T-helper 1 cell treated with Interleukin-12 subunit alpha and Interleukin-12 subunit beta and Interleukin-4 antibody, amounts not matched to agents 30 ng/mL and 1 ng/mL, for 36 hours (primary cell): Measurements from ENCODE around the gene PRXL2B. TPM values are rescaled to one million over a fixed set of nuclear protein-coding genes. Genes with fewer than 3 reads are reported as not detected.
"Not testable (repeated sequence)": the region's sequence is repeated elsewhere in the genome, so short reads cannot be mapped to it uniquely, and the experiment has no call there.

ENCODE experiments used
- intact Hi-C: fragments of 100-400 bp; cut with micrococcal nuclease; formaldehyde crosslinking; loops from one replicate; pipeline ENCODE4 v1.15.1; 2024
- total RNA-seq: library from RNA; stranded (reverse); gene quantifications from 2 replicates; pipeline ENCODE4 v1.2.3, GENCODE V29; 2022

PRXL2B gene
- total RNA-seq, 1 donor from 2014 or later = 35.2 TPM

DNA sequence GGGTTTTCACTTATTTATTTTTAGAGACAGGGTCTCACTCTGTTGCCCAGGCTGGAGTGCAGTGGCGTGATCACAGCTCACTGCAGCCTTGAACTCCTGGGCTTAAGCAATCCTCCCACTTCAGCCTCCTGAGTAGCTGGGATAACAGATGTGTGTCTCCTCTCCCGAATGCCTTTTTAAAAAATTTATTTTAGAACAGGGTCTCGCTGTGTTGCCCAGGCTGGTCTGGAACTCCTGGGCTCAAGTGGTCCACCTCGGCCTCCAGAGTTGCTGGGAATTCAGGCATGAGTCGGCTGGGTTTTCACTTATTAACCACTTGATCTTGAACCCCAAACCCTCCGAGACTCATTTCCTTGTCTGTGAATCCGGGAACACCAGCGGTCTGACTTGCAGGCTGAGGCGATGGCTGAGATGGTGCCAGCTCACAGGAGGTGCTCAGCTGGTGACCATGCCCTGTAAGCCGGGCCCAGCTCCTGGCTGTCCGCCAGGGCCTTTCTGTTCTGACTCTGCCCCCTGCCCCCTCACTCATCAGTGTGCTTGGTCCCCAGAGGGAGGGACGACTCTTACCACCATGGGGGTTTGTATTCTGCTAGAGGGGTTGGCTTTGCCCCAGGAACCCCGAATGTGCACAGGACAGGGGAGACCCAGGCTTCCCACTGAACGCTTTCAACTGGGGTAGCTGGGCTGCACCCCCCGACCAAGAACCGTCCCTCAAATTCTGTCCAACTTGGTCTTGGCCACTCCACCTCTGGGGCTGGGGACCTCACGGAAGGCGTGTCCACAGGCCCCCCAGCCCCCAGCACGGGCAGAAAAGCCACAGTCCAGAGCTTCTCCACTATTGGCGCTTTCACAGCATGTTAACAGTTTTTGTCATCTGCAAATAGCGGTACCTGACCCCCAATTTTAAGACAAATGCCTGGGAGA is 23.7 kb downstream of the PRXL2B start:
- intact Hi-C loops = no loop called here

DNA sequence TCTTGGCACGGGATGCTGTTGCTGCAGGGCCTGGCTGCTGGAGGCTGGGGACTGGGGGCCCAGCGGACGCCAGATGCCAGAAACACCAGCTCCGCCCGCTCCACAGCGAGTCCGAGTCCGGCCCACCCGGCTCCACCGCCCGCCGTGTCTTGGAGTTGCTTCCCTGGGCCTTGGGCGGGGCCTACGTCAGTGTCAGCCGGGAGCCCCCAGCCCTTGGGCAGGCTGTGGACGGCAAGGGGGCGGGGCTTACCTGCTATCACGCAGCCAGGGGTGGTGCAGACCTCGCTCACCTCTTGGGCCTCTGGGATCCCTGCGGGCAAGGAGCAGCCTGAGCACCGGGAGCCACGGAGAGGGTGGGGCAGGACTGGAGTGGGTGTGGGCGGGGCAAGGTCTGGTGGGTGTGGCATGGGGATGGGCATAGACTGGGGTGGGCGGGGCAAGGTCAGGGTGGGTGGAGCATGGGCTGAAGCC is 24.5 kb downstream of the PRXL2B start:
- intact Hi-C loops = no loop called here

DNA sequence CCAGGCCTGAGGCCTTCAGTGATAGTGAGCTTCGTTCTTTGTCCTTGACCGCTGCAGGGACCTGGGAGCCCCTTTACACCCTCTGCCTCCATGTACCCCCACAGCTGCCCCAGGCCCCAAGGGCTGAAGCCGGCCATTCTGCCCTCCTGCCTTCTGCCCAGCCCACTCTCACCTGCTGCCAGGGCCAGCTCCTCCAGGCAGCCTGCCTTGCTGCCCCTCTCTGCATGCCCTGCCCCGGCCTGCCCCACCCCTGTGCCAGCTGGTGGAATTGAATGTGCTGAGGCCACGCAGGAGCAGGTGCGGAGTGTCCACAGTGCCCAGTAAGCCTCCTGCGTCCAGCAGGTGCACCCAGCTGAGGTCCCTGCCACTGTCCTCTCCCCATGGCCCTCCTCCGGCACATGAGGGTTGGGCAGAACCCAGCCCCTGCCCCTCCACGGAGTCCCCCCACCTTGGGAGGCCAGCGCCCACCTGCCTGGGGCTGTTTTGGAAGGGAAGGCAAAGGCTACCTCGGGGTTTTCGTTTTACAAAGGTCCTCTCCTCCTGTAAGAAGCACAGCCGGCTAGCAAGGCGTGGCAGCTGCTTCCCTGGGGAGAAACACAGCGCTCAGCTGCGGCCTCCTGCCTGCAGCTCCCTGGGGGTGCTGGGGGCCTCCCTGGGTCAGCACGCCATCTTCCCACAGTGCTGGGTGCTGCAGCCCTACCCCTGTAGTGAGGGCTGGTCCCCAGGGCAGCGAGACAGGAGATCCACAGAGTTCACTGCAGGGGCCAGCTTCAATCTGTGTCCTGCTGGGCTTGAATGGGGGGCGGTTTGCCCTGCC is 25.3 kb downstream of the PRXL2B start:
- intact Hi-C loops = no loop called here

DNA sequence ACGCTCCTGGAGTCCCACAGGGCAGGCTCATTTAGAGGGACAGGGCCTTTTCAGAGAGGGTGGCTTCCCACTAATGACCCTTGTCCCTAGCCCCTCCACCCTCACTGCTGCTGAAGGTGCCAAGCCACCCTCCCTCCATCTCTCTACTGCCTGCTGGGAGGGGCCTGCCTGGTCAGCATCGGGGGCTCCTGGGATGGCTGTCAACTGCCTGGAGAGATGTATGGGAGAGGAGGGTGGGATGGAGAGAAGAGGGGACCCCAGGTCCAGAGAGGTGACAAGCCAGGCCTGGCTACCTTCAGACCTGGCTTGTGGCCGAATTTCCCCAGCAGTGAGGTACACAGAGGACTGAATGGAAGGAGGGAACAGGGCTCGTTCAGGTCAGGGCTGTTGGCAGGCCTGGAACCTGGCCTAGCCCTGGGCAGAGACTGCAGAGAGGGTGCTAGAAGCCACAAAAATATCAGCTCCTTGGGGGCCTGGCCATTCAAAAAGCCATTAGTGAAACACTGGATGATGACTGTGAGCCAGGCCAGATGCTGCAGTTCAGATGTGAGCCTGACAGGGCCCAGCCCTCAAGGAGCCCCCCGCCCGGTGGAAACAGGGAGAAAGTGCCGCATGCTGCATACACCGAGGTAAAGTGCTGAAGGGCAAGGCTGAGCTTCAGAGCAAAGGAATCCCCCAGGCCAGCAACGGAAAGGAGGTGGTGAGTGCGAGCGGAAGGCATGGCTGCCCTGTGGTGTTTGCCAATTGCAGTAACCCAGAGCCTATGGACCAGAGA is 26.2 kb downstream of the PRXL2B start:
- intact Hi-C loops = no loop called here

DNA sequence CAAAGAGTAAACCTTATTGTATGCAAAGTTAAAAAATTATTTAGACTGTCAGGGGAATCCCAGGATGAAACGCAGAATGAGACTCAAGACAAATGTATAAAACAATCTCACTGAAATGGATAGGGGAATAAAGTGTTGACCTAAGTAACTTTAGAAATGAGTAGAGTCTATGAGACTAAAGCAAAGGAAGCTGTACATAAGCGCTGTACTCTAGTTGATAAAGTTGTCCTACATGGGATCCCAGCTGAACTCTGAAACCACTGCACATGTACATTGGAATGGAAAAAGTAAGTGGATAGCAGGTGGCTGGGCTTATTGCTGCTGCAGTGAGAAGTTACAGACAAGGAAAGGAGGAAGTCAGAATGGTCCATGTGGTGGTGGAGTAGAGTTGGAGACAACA is 27.6 kb downstream of the PRXL2B start:
- intact Hi-C loops = no loop called here

DNA sequence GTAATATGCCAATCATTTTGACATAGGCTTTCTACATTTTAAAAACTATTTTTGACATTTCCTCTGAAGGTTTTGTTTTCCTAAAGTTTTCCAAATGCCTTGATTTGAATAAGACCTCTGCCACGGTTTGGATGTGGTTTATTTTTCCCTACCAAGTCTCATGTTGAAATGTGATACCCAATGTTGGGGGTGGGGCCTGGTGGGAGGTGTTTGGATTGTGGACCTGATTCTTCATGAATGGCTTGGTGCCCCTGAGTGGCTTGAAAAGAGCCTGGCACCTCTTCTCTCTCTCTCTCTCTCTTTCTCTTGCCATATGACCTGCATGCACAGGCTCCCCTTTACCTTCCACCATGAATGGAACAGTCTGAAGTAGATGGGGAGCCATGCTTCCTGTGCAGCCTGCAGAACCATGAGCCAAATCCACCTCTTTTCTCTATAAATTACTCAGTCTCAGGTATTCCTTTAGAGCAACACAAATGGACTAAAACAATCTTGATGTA is 31.4 kb downstream of the PRXL2B start:
- intact Hi-C loops = no loop called here

DNA sequence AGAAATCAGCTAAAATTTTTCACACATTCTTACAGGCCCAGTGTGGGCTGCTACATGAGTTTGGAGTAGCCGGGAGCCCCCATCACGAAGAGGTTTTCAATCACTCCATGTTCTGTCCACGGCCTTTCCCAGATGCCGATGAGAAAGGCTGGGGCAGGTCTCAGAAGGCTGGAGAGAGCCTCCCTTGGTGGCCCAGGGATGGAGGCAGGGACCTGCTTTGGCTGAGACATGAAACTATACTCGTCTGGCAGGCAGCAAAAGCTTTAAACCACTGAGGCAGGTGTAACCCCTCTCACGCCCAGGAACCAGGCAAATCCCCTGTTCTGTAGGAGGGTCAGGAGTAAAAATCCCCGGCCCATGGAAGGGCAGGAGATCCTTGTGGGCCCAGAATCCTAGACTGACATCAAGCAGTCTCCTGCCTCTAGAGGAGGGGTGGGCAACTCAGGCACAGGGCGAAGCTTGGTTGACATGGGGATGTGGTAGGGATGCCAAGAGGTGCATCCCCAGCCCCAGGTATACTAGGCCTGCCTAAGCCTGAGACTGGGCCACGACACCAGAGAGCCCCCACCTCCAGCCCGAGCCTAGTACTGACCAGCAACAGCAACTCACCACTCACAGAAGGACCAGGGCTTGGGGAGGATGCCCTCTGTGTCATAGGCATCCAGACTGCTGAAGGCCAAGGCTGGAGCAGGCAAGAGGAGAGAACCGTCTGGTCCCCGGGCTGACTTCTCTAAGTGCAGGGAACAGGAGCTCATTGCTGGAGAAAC is 37.2 kb downstream of the PRXL2B start:
- intact Hi-C loops = no loop called here

DNA sequence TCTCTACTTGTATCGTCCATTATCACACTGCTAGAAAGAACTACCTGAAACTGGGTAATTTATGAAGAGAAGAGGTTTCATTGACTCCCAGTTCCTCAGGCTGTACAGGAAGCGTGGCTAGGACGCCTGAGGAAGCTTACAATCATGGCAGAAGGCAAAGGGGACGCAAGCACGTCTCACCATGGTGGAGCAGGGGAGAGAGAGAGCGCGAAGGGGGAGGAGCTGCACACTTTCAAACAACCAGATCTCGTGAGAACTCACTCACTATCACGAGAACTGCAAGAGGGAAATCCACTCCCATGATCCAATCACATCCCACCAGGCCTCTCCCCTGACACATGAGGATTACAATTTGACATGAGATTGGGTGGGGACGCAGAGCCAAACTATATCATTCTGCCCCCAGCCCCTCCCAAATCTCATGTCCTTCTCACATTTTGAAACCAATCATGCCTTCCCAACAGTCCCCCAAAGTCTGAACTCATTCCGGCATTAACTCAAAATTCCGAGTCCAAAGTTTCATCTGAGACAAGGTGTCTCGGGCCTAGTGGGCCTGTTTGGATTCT is 38.2 kb downstream of the PRXL2B start:
- intact Hi-C loops = no loop called here

DNA sequence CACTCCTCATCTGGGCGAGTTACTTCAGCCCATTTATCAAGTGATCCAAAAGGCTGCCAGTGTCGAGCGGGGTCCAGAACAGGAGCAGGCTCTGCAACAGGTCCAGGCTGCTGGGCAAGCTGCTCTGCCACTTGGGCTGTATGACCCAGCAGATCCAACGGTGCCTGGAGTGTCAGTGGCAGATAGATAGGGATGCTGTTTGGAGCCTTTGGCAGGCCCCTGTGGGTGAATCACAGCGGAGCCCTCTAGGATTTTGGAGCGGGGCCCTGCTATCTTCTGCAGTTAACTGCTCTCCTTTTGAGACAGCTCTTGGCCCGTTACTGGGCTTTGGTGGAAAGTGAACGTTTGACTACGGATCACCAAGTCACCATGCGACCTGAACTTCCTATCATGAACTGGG is 38.7 kb downstream of the PRXL2B start:
- intact Hi-C loops = no loop called here

DNA sequence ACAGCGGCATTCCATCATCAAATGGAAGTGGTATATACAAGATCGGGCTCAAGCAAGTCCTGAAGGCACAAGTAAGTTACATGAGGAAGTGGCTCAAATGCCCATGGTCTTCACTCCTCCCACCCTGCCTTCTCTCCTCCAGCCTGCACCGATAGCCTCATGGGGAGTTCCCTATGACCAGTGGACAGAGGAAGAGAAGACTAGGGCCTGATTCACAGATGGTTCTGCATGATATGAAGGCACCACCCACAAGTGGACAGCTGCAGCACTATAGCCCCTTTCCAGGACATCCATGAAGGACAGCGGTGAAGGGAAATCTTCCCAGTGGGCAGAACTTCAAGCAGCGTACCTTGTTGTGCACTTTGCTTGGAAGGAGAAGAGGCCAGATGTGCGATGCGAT is 39.2 kb downstream of the PRXL2B start:
- intact Hi-C loops = not testable (repeated sequence)

DNA sequence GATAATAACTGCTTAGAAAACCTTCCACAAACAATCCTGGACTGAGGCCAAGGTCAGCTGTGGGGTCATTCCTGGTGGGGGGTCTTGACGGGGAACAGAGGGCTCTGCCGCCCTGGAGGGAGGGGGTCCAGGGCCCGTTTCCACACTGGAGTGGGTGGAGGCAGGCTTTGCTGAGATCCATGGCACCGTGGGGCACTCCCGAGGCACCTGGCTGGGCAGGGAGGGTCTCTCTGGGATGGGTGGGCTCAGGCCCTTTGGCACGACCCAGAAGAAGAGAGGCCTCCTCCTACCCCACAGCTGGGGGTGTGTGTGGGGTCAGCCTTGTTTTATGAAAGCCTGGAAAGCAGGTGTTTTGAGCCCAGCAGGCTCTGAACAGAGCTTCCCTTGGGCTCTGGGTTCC is 41.2 kb downstream of the PRXL2B start:
- intact Hi-C loops = no loop called here

DNA sequence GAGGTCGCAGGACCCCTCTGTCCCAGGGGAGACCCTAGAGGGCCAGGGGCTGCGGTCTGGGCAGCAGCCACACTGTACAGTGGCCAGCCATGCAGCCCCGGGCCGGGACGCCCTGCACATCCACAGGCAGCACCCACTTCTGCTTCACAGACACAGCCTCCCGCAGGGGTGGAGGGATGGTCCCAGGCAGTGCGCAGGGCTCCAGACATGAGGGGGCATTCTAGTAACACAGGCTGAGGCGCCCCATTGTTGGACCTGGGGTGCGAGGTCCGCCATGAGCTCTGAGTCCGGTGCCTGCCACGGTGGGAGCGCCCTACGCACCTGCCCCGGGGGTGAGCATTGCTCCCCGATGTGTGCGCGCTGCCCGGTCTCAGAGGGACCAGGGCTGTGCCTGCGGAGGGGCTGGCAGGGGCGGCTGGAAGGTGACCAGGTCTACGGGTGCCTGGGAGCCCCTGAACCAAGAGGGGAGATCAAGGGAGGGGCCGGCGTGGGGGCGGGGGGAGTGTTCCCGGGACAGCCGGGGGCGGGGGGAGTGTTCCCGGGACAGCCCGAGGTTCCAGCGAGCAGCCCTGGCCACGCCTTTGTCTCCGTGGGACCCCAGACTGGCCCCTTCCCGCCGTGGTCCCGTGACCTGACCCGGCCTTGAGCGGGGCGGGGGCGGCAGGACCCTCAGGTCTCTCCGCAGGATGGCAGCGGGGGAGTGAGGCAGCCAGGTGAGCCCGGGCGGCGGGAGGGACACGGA is 41.8 kb downstream of the PRXL2B start:
- intact Hi-C loops = no loop called here

DNA sequence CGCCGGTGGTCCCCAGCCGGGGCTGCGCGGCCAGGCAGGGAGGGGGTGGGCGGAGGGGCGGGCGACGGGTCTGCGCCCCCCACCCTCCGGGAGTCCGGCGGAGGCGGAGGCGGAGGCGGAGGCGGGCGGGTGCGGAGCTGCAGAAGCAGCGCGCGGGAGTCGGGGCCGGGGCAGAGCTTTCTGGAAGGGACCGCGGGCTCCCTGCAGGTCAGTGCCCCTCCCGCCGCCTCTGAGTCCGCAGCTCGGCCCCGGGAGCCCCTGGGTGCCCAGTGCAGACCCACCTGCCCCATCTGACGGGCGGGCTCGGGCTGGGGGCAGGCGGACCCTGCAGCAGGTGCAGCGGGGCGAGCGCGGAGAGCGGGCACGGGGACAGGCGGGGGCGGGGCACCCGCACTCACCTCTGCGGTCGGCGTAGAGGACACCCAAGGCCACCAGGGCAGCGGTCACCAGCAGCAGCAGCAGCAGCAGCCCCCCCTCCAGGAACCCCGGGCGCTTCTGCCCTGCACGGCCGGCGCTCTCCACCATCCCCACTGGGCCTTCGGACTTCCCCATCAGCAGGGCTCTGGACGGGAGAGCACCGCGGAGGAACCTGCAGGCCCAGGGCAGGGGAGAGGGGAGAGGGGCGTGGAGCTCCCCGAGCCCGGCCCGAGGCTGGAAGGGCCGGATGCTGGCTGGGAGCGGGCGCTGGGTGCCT is 42.5 kb downstream of the PRXL2B start:
- intact Hi-C loops = no loop called here

DNA sequence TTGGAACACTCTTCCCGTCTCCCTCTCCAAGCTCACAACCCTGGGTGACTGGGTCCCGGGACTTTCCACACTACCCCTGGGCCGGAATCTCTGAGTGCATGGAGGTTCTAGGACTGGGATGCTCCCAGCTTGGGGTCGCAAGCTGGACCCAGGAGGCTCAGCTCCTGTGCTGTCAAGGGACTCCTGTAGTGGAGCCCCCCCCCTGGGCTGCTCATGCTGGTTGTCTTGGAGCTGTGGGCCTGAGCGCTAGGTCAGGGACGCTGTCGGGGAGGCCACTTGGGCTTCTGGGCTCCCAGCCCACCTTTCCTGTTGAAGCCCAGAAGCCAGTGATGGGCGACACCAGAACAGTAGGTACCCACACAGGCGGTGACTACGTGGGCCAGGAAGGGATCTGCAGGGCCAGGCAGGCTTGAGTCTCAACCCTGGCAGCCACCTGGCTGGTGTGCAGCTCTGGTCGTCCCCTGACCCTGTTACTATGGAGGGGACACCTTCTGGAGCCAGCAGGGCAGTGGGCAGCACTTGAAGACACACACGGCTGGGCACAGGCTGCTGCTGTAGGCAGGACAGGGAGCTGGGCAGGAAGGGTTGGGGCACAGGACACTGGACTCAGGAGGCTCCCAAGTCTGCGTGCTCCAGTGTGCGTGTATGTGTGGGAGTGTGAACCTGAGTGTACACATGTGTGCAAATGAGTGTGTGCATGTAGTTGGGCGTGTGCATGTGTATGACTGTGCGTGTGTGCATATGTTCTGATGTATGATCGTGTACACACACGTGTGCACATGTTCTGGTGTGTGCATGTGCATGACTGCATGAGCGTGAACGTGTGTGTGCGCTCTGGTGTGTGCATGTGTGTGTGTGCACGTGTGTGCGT is 43.3 kb downstream of the PRXL2B start:
- intact Hi-C loops = no loop called here

DNA sequence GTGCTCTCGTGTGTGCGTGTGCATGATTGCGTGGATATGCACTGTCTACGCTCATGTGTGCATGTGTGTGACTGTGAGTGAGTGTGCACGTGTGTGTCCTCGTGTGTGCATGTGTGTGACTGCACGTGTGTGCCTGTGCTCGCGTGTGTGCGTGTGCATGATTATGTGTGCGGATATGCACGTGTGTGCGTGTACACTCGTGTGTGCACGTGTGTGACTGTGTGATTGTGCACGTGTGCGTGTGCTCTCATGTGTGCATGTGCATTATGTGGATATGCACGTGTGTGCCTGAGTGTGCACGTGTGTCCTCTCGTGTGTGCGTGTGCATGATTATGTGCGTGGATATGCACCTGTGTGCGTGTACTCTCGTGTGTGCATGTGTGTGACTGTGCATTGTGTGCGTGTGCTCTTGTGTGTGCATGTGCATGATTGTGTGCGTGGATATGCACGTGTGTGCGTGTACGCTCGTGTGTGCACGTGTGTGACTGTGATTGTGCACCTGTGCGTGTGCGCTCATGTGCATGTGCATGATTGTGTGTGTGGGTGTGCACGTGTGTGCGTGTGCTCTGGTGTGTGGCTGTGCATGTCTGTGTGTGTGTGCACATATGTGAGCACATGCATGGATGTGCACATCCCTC is 44.0 kb downstream of the PRXL2B start:
- intact Hi-C loops = no loop called here

DNA sequence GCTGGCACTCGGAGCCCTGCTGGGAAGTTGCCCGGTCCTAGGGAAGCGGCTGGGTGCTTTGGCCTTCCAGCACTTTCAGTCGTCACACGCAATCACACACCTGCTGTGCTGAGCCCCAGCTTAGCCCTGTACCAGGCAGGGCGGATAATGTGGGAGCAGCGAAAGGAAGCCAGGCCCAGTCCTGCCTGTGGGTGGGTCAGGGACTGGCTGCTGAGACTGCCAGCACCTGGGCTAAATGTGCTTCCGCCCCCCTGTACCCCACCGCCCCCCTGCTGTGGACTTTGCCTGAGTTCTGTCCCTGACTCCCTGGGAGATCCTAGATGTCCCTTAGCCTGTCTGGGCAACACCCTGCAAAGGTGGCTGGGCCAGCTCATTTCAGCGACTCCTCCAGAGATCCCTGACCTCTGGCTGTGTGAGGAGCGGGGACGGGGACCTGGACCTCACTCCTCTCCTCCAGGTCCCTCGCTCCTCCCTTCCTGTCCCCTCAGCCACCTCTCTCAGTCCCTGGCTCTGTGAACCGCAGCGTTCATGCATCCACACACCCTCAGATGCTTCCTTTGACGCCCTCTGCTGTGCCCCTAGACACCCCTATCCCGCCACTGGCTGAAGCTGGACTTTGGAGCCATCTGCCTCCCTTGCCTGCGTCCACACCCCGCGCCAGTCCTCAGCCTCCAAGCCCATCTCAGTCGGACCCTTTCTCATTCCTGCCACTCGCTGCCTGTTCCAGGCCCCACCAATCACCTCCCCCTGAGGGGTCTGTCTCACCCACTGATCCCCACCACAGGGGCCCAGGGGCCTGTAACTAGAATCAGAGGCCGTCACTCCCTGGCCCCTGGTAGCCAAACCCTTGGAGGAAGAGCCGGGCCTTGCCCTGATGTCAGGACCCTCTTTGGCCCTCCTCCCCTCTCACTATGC is 44.8 kb downstream of the PRXL2B start:
- intact Hi-C loops = no loop called here
